Keratinocyte (primary cell): ENCODE results near the gene ACADVL.

ENCODE experiments used
- CTCF ChIP-seq, 3 experiments: IDR thresholded peaks in 1 of 3; conservative IDR thresholded peaks in 1 of 3; optimal IDR thresholded peaks in 1 of 3; 2 replicates in 2 of 3; 3 replicates in 1 of 3; pipeline versions ENCODE3 to v1.5.1; 2011; ENCODE audit warnings: low read length in 3 of 3, mild to moderate bottlenecking in 3 of 3, moderate library complexity in 2 of 3, control low read depth in 1 of 3, inconsistent platforms in 1 of 3; ENCODE audit not compliant: insufficient read depth in 2 of 3; ENCODE audit errors: extremely low read depth in 1 of 3
- EZH2 ChIP-seq: IDR thresholded peaks from one replicate; pipeline ENCODE4 v1.6.1; 2012; ENCODE audit warnings: inconsistent platforms, mild to moderate bottlenecking, low read length, moderate library complexity

DNA sequence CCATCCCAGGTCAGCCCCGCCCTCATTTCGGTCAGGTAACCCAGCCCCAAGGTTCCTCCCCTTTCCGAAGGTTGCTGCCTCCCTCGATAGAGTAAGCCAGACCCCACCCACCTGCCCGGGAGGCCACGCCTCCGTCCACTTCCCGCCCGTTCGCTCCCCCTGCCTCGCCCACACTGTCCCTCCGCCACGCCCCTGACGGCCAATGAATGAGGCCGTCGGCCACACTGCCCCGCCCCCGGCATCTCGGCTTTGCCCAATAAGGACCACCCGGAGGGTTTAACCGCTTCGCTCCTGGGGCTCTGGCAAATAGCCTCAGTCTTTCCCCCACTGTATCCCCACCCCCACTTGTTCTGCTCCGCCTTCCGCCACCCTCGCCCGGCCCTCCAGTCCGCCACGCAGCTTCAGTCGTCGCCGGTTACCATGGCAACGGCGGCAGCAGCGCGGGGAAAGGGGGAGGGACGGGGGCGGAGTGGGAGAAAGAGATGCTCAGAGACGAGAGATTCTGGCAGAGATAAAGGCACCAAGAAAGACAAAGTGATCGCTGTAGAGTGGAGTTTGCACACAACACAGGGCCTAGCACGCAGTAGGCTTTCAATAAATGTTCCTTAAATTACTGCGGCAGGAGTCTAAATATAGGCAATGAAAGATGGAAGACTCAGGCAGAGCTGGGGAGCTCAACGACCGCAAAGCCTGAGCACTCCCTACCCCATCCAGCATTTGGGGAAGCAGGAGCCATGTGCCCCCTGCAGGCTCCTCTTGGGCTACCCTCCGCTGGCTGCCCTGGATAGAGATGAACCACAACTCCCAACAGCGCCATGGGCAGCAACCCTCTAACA, 5.2 kb upstream of the ACADVL start:
- TF ChIP-seq CTCF (optimal IDR thresholded peaks at IDR 0.05 in 1 of 3, IDR thresholded peaks at IDR 0.05 in 1 of 3, conservative IDR thresholded peaks at IDR 0.05 in 1 of 3; ENCODE audit: extremely low read depth in 1 of 3, insufficient read depth in 2 of 3, low read length in 3 of 3) (peak; percentile 67 to 84 (median 68)), EZH2 (no peak)
